Skeletal muscle tissue (tissue), 4 donors: ENCODE data around the gene KRTAP4-6. TPM values are rescaled to one million over a fixed set of nuclear protein-coding genes. Genes with fewer than 3 reads are reported as not detected.
"Not testable (repeated sequence)": the region's sequence is repeated elsewhere in the genome, so short reads cannot be mapped to it uniquely, and the experiment has no call there.

Experiments used
- H3K27ac ChIP-seq: one replicate; pipeline ENCODE4 v1.7.0; 2013; ENCODE audit warnings: mild to moderate bottlenecking, low read depth, low read length, inconsistent platforms
- H3K27me3 ChIP-seq, 3 donors: one replicate each; pipeline ENCODE4 v1.7.0; 2013; ENCODE audit warnings: low read length in 3 of 3; ENCODE audit not compliant: control insufficient read depth in 3 of 3, insufficient read depth in 3 of 3
- H3K36me3 ChIP-seq, 3 donors: one replicate each; pipeline ENCODE4 v1.7.0; 2013; ENCODE audit warnings: low read length in 3 of 3; ENCODE audit not compliant: control insufficient read depth in 3 of 3, insufficient read depth in 3 of 3
- H3K4me1 ChIP-seq, 3 donors: one replicate each; pipeline ENCODE4 v1.7.0; 2013; ENCODE audit warnings: low read length in 3 of 3, mild to moderate bottlenecking in 3 of 3; ENCODE audit not compliant: control insufficient read depth in 3 of 3, insufficient read depth in 3 of 3
- H3K4me3 ChIP-seq, 3 donors: one replicate each; pipeline ENCODE4 v1.7.0; 2013; ENCODE audit warnings: low read length in 3 of 3
- H3K9ac ChIP-seq, 3 donors: one replicate each; pipeline ENCODE4 v1.7.0; 2013; ENCODE audit warnings: low read length in 3 of 3, mild to moderate bottlenecking in 3 of 3, moderate library complexity in 2 of 3, low read depth in 1 of 3
- H3K9me3 ChIP-seq, 3 donors: one replicate each; pipeline ENCODE4 v1.7.0; 2013; ENCODE audit warnings: low read length in 3 of 3; ENCODE audit not compliant: control insufficient read depth in 3 of 3
- total RNA-seq: library from RNA; depleted of rRNA; stranded (reverse); fragments of >200 nt; gene quantifications from one replicate; pipeline ENCODE4 v1.2.3, GENCODE V29; 2014
- donor health status: Osteomylitis.

The KRTAP4-6 gene
- total RNA-seq, 1 donor from 2014 or later = not detected

- H3K27ac ChIP-seq, H3K4me1 ChIP-seq, H3K9ac ChIP-seq, H3K9me3 ChIP-seq, H3K4me3 ChIP-seq, H3K27me3 ChIP-seq, H3K36me3 ChIP-seq: not testable (repeated sequence)
Observed at GRCh38 chr17:41108728-41109386, 31.5 kb downstream of the KRTAP4-6 start.

DNA sequence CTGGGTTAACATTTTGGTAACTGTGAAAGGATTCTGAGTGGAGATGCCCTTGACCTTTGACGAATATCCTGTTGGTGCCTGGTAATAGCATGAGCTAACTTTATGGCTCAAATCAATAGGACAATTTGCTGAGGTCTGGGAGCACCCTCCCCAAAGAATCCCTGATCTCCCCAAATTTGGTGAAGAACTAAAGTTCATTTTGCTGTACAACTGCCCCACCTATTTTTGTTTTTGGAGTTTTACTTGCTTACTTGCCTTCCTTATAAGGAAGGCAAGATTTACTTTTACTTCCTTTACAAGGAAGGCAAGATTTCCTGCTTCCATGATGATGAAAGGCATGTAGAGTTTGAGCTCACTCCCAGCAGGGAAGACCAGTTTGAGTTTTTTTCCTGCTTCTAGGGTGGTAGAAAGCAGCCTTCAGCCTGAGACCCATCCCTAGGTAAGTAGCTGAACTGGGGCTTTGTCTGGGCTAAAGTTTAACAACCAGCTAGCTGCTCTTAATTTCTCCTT is 32.3 kb downstream of the KRTAP4-6 start:
- Histone ChIP-seq H3K27ac (no peak overlapping the region), H3K9ac (no peak overlapping the region), H3K9me3 (no peaks in the 10 kb centered on the region), H3K27me3 (peaks cover 0 to 2% (median 0%) of the 10 kb centered on the region in 3 donors), H3K36me3 (no peaks in the 10 kb centered on the region), H3K4me1 (no peaks in the 10 kb centered on the region), H3K4me3 (no peak overlapping the region)

DNA sequence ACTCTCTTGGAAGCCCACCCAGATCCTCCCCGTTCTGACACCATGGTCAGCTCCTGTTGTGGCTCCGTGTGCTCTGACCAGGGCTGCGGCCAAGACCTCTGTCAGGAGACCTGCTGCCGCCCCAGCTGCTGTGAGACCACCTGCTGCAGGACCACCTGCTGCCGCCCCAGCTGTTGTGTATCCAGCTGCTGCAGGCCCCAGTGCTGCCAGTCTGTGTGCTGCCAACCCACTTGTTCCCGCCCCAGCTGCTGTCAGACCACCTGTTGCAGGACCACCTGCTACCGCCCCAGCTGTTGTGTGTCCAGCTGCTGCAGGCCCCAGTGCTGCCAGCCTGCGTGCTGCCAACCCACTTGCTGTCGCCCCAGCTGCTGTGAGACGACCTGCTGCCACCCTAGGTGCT is 35.0 kb downstream of the KRTAP4-6 start, which contains the start of gene KRTAP4-9:
KRTAP4-9 (plus strand) TSS at position 43 of the 400 bp plus-strand sequence; CDS start at position 43, 0 bp downstream.
- not testable (repeated sequence) for H3K36me3 ChIP-seq, H3K27ac ChIP-seq, H3K9ac ChIP-seq, H3K4me3 ChIP-seq, H3K9me3 ChIP-seq, H3K4me1 ChIP-seq, H3K27me3 ChIP-seq

- not testable (repeated sequence) for H3K4me1 ChIP-seq, H3K4me3 ChIP-seq, H3K36me3 ChIP-seq, H3K27me3 ChIP-seq, H3K9ac ChIP-seq, H3K27ac ChIP-seq, H3K9me3 ChIP-seq
Observed at GRCh38 chr17:41104386-41105038, 35.8 kb downstream of the KRTAP4-6 start.

GRCh38 chr17:41103896-41104295 is 36.4 kb downstream of the KRTAP4-6 start:
- no peak overlapping the region for H3K9ac ChIP-seq
- H3K27ac ChIP-seq = no peak overlapping the region
- H3K4me3 ChIP-seq = no peak overlapping the region
- peaks cover 0 to 4% (median 2%) of the 10 kb centered on the region in 3 donors for H3K27me3 ChIP-seq
- no peaks in the 10 kb centered on the region for H3K9me3 ChIP-seq
- no peaks in the 10 kb centered on the region for H3K4me1 ChIP-seq
- H3K36me3 ChIP-seq = no peaks in the 10 kb centered on the region

DNA sequence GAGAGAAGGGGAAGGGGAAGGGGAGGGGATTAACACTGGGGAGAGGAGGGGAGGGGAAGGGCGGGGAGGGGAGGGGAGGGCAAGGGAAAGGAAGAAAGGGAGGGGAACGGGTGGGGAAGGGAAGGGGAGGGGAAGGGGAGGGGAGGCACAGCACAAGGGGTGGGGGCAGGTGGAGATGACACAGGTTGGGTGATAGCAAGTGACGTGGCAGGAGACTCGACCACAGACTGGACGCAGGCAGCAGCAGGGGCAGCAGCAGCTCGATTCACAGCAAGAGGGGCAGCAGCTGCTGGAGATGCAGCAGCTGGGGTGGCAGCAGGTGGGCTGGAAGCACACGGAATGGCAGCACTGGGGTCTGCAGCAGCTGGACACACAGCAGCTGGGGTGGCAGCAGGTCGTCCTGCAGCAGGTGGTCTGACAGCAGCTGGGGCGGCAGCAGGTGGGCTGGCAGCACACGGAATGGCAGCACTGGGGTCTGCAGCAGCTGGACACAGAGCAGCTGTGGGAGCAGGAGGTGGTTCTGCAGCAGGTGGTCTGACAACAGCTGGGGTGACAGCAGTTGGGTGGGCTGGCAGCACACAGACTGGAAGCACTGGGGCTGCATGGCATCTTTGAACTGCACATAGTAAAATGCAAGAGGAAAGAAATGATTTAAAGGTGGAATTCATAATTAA is 38.6 kb downstream of the KRTAP4-6 start, which contains the start of gene KRTAP4-16:
KRTAP4-16 (minus strand) TSS at position 624 of the 674 bp plus-strand sequence; CDS start at position 624, 0 bp downstream.
- Histone ChIP-seq H3K36me3 (no peaks in the 10 kb centered on the region), H3K4me3 (no peak within 1 kb of the TSS), H3K9ac (no peak within 1 kb of the TSS), H3K4me1 (no peaks in the 10 kb centered on the region), H3K27me3 (peaks cover 0 to 5% (median 2%) of the 10 kb centered on the region in 3 donors), H3K27ac (no peak within 1 kb of the TSS), H3K9me3 (no peaks in the 10 kb centered on the region)

DNA sequence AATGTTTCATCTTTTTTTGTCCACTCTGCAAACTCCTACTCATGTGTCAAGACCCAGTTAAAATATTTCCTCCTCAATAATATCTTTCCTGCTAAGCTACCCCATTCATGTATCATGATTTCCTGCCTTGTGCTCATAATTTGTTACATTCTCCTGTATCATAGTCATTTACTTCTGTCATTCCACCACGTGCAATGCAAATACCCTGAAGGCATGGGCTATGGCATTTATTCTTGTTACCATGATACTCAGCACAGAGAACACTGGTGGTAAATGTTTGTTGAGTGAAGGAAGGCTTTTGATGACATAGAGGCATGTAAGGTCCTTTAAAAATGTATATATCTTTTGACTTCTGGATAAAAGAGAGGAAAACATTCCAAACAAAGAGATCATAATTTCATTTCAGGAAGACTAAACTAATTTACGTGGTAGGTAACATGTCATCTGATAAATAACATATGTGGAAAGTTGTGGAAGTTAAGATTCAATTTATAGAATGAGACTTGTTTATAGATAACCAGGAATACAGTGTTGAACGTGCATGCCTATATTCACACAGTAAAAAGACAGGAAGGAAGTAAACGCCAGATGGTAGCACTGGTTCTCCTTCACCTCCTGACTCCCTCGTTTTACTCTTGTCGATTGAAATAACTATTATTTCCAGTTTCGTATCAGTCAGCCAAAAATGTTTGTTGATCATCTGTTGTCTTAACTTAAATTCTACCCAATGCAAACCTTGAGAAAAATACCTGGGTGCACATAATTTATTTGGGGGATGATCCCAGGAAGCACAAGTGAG is 40.5 kb downstream of the KRTAP4-6 start:
- not testable (repeated sequence) for H3K4me1 ChIP-seq, H3K9ac ChIP-seq, H3K36me3 ChIP-seq, H3K4me3 ChIP-seq, H3K27me3 ChIP-seq, H3K9me3 ChIP-seq, H3K27ac ChIP-seq

DNA sequence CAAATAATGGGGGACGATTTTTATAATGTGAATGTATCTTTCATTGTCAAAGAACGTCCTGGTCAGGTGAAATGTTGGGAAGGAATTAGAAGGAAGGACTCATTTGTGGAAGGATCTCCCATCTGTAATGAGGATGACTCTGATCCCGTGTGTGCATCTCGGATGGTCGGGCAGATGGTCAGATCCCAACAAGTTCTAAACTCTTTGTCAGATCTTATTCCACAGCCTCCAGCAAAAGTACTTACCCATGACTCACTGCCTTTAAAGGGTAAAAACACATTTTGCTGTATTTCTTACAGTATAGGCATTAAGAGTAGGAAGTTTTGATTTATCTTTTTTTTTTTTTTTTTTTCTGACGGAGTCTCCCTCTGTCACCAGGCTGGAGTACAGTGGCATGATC is 41.9 kb downstream of the KRTAP4-6 start:
- Histone ChIP-seq H3K4me1 (no peaks in the 10 kb centered on the region), H3K4me3 (no peak overlapping the region), H3K27me3 (peaks cover 0 to 3% (median 2%) of the 10 kb centered on the region in 3 donors), H3K9ac (no peak overlapping the region), H3K27ac (no peak overlapping the region), H3K9me3 (no peaks in the 10 kb centered on the region), H3K36me3 (no peaks in the 10 kb centered on the region)

GRCh38 chr17:41098042-41098441 is 42.3 kb downstream of the KRTAP4-6 start, which contains the start of gene KRTAP4-8:
TSS of gene KRTAP4-8 (minus strand) at chr17:41098142. CDS start at chr17:41098084, 58 bp downstream.
- H3K9me3 ChIP-seq = no peaks in the 10 kb centered on the region
- no peaks in the 10 kb centered on the region for H3K36me3 ChIP-seq
- H3K4me3 ChIP-seq = no peak within 1 kb of the TSS
- H3K9ac ChIP-seq = no peak within 1 kb of the TSS
- H3K4me1 ChIP-seq = no peaks in the 10 kb centered on the region
- H3K27me3 ChIP-seq = peaks cover 0 to 3% (median 2%) of the 10 kb centered on the region in 3 donors
- H3K27ac ChIP-seq = no peak within 1 kb of the TSS
